H9 (cell line): Measurements from ENCODE around the gene KCTD7. TPM values are rescaled to one million over a fixed set of nuclear protein-coding genes. Genes with fewer than 3 reads are reported as not detected.

ENCODE experiments used
- DNase-seq: peaks from one replicate; pipeline ENCODE4 v3.0.0-alpha.2; 2017
- H2AFZ ChIP-seq: one replicate; pipeline ENCODE4 v1.6.1; 2013; ENCODE audit warnings: mild to moderate bottlenecking, low read length, control low read depth, moderate library complexity
- H2AK5ac ChIP-seq: 2 replicates; pipeline ENCODE4 v1.6.1; 2013; ENCODE audit warnings: low read length, control low read depth, mixed read lengths; ENCODE audit not compliant: insufficient read length
- H2BK120ac ChIP-seq: one replicate; pipeline ENCODE4 v1.6.1; 2013; ENCODE audit warnings: low read depth, mild to moderate bottlenecking, low read length, control low read depth, inconsistent platforms; ENCODE audit not compliant: poor library complexity, severe bottlenecking
- H2BK12ac ChIP-seq: 2 replicates; pipeline ENCODE4 v1.6.1; 2013; ENCODE audit warnings: low read length, control low read depth, mixed read lengths, low read depth; ENCODE audit not compliant: insufficient read length
- H2BK15ac ChIP-seq: 2 replicates; pipeline ENCODE4 v1.6.1; 2013; ENCODE audit warnings: low read depth, low read length, control low read depth
- H2BK20ac ChIP-seq: one replicate; pipeline ENCODE4 v1.6.1; 2013; ENCODE audit warnings: low read depth, mild to moderate bottlenecking, low read length, control low read depth, inconsistent platforms; ENCODE audit not compliant: poor library complexity, severe bottlenecking
- H2BK5ac ChIP-seq: 2 replicates; pipeline ENCODE4 v1.6.1; 2013; ENCODE audit warnings: low read length, control low read depth, mixed read lengths; ENCODE audit not compliant: insufficient read length
- H3K14ac ChIP-seq: 2 replicates; pipeline ENCODE4 v1.6.1; 2013; ENCODE audit warnings: low read length, control low read depth; ENCODE audit not compliant: insufficient read depth
- H3K18ac ChIP-seq: 2 replicates; pipeline ENCODE4 v1.6.1; 2013; ENCODE audit warnings: low read depth, mild to moderate bottlenecking, mixed read lengths, low read length, control low read depth; ENCODE audit not compliant: insufficient read length
- H3K23ac ChIP-seq: 2 replicates; pipeline ENCODE4 v1.6.1; 2013; ENCODE audit warnings: low read length, control low read depth, mixed read lengths, low read depth; ENCODE audit not compliant: insufficient read length
- H3K23me2 ChIP-seq: 2 replicates; pipeline ENCODE4 v1.6.1; 2013; ENCODE audit warnings: low read depth, mild to moderate bottlenecking, mixed read lengths, low read length, control low read depth; ENCODE audit not compliant: insufficient read length, poor library complexity, severe bottlenecking
- H3K27ac ChIP-seq: 2 replicates; pipeline ENCODE4 v1.5.1; 2013; ENCODE audit warnings: low read length, control low read depth, mixed read lengths, low read depth; ENCODE audit not compliant: insufficient read length
- H3K27me3 ChIP-seq: 2 replicates; pipeline ENCODE4 v1.6.1; 2013; ENCODE audit warnings: low read length, control low read depth, inconsistent platforms; ENCODE audit not compliant: insufficient read depth
- H3K4ac ChIP-seq: 2 replicates; pipeline ENCODE4 v1.6.1; 2013; ENCODE audit warnings: low read depth, mild to moderate bottlenecking, control low read depth, inconsistent platforms, low read length, moderate library complexity
- H3K4me1 ChIP-seq: 2 replicates; pipeline ENCODE4 v1.6.1; 2013; ENCODE audit warnings: low read length, control low read depth, inconsistent platforms; ENCODE audit not compliant: insufficient read depth
- H3K4me2 ChIP-seq: 2 replicates; pipeline ENCODE4 v1.6.1; 2013; ENCODE audit warnings: low read length, control low read depth, mixed read lengths; ENCODE audit not compliant: insufficient read length, insufficient read depth
- H3K56ac ChIP-seq: 2 replicates; pipeline ENCODE4 v1.6.1; 2013; ENCODE audit warnings: low read depth, mild to moderate bottlenecking, mixed read lengths, low read length, control low read depth; ENCODE audit not compliant: insufficient read length
- H3K79me1 ChIP-seq: 2 replicates; pipeline ENCODE4 v1.6.1; 2013; ENCODE audit warnings: low read depth, mild to moderate bottlenecking, moderate library complexity, low read length, control low read depth, inconsistent platforms; ENCODE audit not compliant: insufficient read depth, poor library complexity, severe bottlenecking
- H3K79me2 ChIP-seq: 2 replicates; pipeline ENCODE4 v1.6.1; 2013; ENCODE audit warnings: low read length, control low read depth, inconsistent platforms; ENCODE audit not compliant: insufficient read depth
- H3K9ac ChIP-seq: 2 replicates; pipeline ENCODE4 v1.6.1; 2013; ENCODE audit warnings: low read length, control low read depth, mixed read lengths; ENCODE audit not compliant: insufficient read length; ENCODE audit errors: extremely low read depth
- H3K9me3 ChIP-seq: one replicate; pipeline ENCODE4 v1.6.1; 2013; ENCODE audit warnings: low read depth, low read length, inconsistent platforms; ENCODE audit not compliant: control insufficient read depth
- H3T11ph ChIP-seq: one replicate; pipeline ENCODE4 v1.6.1; 2013; ENCODE audit warnings: mild to moderate bottlenecking, low read length, control low read depth, inconsistent platforms
- H4K20me1 ChIP-seq: one replicate; pipeline ENCODE4 v1.6.1; 2013; ENCODE audit not compliant: control insufficient read depth, insufficient read length, insufficient read depth
- H4K5ac ChIP-seq: 2 replicates; pipeline ENCODE4 v1.6.1; 2013; ENCODE audit warnings: low read depth, mild to moderate bottlenecking, mixed read lengths, low read length, control low read depth; ENCODE audit not compliant: insufficient read length
- H4K8ac ChIP-seq: replicated peaks from 2 replicates; pipeline ENCODE4 v1.6.1; 2013; ENCODE audit warnings: low read length, control low read depth, mixed read lengths, low read depth; ENCODE audit not compliant: insufficient read length
- H4K91ac ChIP-seq: 2 replicates; pipeline ENCODE4 v1.6.1; 2013; ENCODE audit warnings: low read depth, mild to moderate bottlenecking, moderate library complexity, mixed read lengths, low read length, control low read depth; ENCODE audit not compliant: insufficient read length
- H3K27ac Mint-ChIP-seq, 3 experiments: 2 replicates in 2 of 3; 3 replicates in 1 of 3; pipeline ENCODE4 v1.8.0; 2020 to 2021; ENCODE audit warnings: mixed read lengths in 3 of 3, mild to moderate bottlenecking in 1 of 3, moderate library complexity in 1 of 3
- H3K27me3 Mint-ChIP-seq: 2 replicates; pipeline ENCODE4 v1.8.0; 2021; ENCODE audit warnings: low read depth, mild to moderate bottlenecking, moderate library complexity, mixed read lengths
- H3K36me3 Mint-ChIP-seq, 3 experiments: 2 replicates in 2 of 3; 3 replicates in 1 of 3; pipeline ENCODE4 v1.8.0; 2020 to 2021; ENCODE audit warnings: low read depth in 3 of 3, mixed read lengths in 3 of 3; ENCODE audit not compliant: insufficient read depth in 1 of 3
- H3K4me1 Mint-ChIP-seq, 2 experiments: 2 replicates each; pipeline ENCODE4 v1.8.0; 2020; ENCODE audit warnings: mixed read lengths in 2 of 2
- H3K4me3 Mint-ChIP-seq, 2 experiments: 2 replicates in 1 of 2; 3 replicates in 1 of 2; pipeline ENCODE4 v1.8.0; 2020 to 2021; ENCODE audit warnings: mild to moderate bottlenecking in 2 of 2, mixed read lengths in 2 of 2, moderate library complexity in 1 of 2
- H3K9me3 Mint-ChIP-seq, 2 experiments: 2 replicates in 1 of 2; 3 replicates in 1 of 2; pipeline ENCODE4 v1.8.0; 2020; ENCODE audit warnings: mild to moderate bottlenecking in 2 of 2, mixed read lengths in 2 of 2, moderate library complexity in 1 of 2
- CTCF ChIP-seq: fragments of 200-600 bp; sonication (generic); conservative IDR thresholded peaks from 3 replicates; pipeline ENCODE4 v1.8.0; 2021; ENCODE audit warnings: antibody characterized with exemption, mild to moderate bottlenecking
- WGBS: extraction: QIAGEN DNeasy Blood & Tissue Kit; methylation state at CpG from one replicate; pipeline ENCODE4 v1.1.7; 2013; ENCODE audit warnings: missing lambda C conversion rate, low lambda C conversion rate, mixed read lengths; ENCODE audit not compliant: insufficient read length; ENCODE audit errors: extremely low coverage; 5-methylcytosine and 5-hydroxymethylcytosine counted together
- total RNA-seq: library from RNA; stranded (reverse); gene quantifications from 2 replicates; pipeline ENCODE4 v1.2.1, GENCODE V29; 2021

Gene KCTD7
- total RNA-seq, 1 experiment from 2014 or later = 8.9 TPM

GRCh38 chr7:66654275-66655112, 25.8 kb downstream of the KCTD7 start:
- Histone ChIP-seq H3K79me2 (peaks cover 4% of the 10 kb centered on the region), H2AFZ (no peak overlapping the region), H3K4ac (no peak overlapping the region), H2AK5ac (no peak overlapping the region), H4K91ac (no peak overlapping the region), H2BK20ac (no peak overlapping the region), H3T11ph (no peak overlapping the region), H3K27me3 (no peaks in the 10 kb centered on the region), H3K14ac (peak overlapping the region; percentile 86), H3K56ac (no peak overlapping the region), H3K4me2 (peak overlapping the region; percentile 53), H3K79me1 (no peaks in the 10 kb centered on the region), H3K18ac (peak overlapping the region; percentile 76), H3K27ac (peak overlapping the region; percentile 59), H3K23ac (no peak overlapping the region), H3K9me3 (no peaks in the 10 kb centered on the region), H2BK15ac (no peak overlapping the region), H3K23me2 (no peaks in the 10 kb centered on the region), H2BK5ac (no peak overlapping the region), H4K5ac (no peak overlapping the region), H2BK12ac (no peak overlapping the region), H2BK120ac (no peak overlapping the region), H3K9ac (peak overlapping the region; percentile 66), H4K8ac (no peak overlapping the region), H3K4me1 (no peaks in the 10 kb centered on the region), H4K20me1 (no peaks in the 10 kb centered on the region)
- DNase-seq = peak; percentile 98
- Mint-ChIP-seq H3K36me3 (peaks cover 5 to 8% (median 8%) of the 10 kb centered on the region in 3 experiments; a peak in 6 of 7 replicates), H3K27ac (peak overlapping the region; percentile 97 to 100 (median 99)), H3K4me3 (peak overlapping the region; percentile 92 to 96), H3K27me3 (no peaks in the 10 kb centered on the region), H3K9me3 (no peaks in the 10 kb centered on the region), H3K4me1 (peaks cover 4 to 12% of the 10 kb centered on the region in 2 experiments)
- no peak for TF ChIP-seq CTCF
- WGBS = no CpG with 5 or more reads among the region's 92 CpGs
